Panc1 (cell line): ENCODE data around the gene RCOR2. TPM values are rescaled to one million over a fixed set of nuclear protein-coding genes. Genes with fewer than 3 reads are reported as not detected.
A peak's percentile ranks its signal among the peaks of the same experiment; 100 is the strongest.

Source experiments
- ATAC-seq: fragments of 200-7000 bp; cut with Tn5 transposase; 2 replicates; pipeline ENCODE4 v1.9.1; 2020; ENCODE audit warnings: mild to moderate bottlenecking, moderate library complexity
- BruUV-seq: library from RNA; stranded (reverse); fragments of 400-500 nt; replicated peaks from 2 replicates; lab custom pipeline; 2021; lab: Mats Ljungman, UMichigan
- CTCF ChIA-PET: fragments of 300-600 bp; sonication (Branson Sonifier 250); formaldehyde crosslinking; loops from one replicate; lab custom pipeline; 2022; ENCODE audit warnings: antibody characterized with exemption; lab: Charles Lee
- POLR2A ChIA-PET: fragments of 300-600 bp; sonication (Branson Sonifier 250); formaldehyde crosslinking; loops from one replicate; lab custom pipeline; 2022; ENCODE audit warnings: antibody characterized with exemption; lab: Charles Lee
- DNase-seq: peaks from one replicate; pipeline ENCODE4 v3.0.0-alpha.2; 2010; ENCODE audit warnings: low read depth, low spot score
- H3K27ac ChIP-seq: 2 replicates; pipeline ENCODE4 v1.5.1; 2011; ENCODE audit warnings: mild to moderate bottlenecking, low read length, inconsistent platforms
- H3K27me3 ChIP-seq: fragments of 200-500 bp; sonication (Bioruptor generic); 2 replicates; pipeline ENCODE4 v1.6.0; 2014; ENCODE audit warnings: low read length, inconsistent platforms; ENCODE audit not compliant: control insufficient read depth, insufficient read depth
- H3K36me3 ChIP-seq: fragments of 200-500 bp; sonication (Bioruptor generic); 2 replicates; pipeline ENCODE4 v1.5.1; 2014; ENCODE audit warnings: inconsistent platforms, mild to moderate bottlenecking, low read length, moderate library complexity; ENCODE audit not compliant: control insufficient read depth, insufficient read depth
- H3K4me1 ChIP-seq: 2 replicates; pipeline ENCODE4 v1.5.1; 2011; ENCODE audit warnings: inconsistent platforms, mild to moderate bottlenecking, low read length, moderate library complexity; ENCODE audit not compliant: control insufficient read depth, insufficient read depth
- H3K4me3 ChIP-seq, 2 experiments: 2 replicates each; pipeline ENCODE4 v1.5.1; 2011 to 2012; ENCODE audit warnings: low read depth in 2 of 2, low read length in 2 of 2, mild to moderate bottlenecking in 2 of 2, inconsistent platforms in 1 of 2, moderate library complexity in 1 of 2
- H3K9me3 ChIP-seq: fragments of 200-500 bp; sonication (Bioruptor generic); 2 replicates; pipeline ENCODE4 v1.5.1; 2014; ENCODE audit warnings: low read depth, mild to moderate bottlenecking, inconsistent platforms, low read length, moderate library complexity; ENCODE audit not compliant: control insufficient read depth, insufficient read depth
- CTCF ChIP-seq: fragments of 450-650 bp; IDR thresholded peaks from 2 replicates; pipeline ENCODE4 v1.5.1; 2017; ENCODE audit warnings: mild to moderate bottlenecking
- POLR2AphosphoS5 ChIP-seq: IDR thresholded peaks from 2 replicates; pipeline ENCODE4 v1.6.1; 2012; ENCODE audit warnings: mild to moderate bottlenecking, low read depth, low read length, moderate library complexity
- REST ChIP-seq, 2 experiments: IDR thresholded peaks; 2 replicates each; pipeline ENCODE4 v1.6.1; 2011 to 2012; ENCODE audit warnings: low read depth in 2 of 2, control low read depth in 1 of 2, low read length in 1 of 2, mild to moderate bottlenecking in 1 of 2, moderate library complexity in 1 of 2; ENCODE audit not compliant: insufficient read depth in 1 of 2
- SIN3A ChIP-seq: IDR thresholded peaks from 2 replicates; pipeline ENCODE4 v1.6.1; 2012; ENCODE audit warnings: low read depth, mild to moderate bottlenecking, low read length, moderate library complexity, borderline replicate concordance; ENCODE audit not compliant: insufficient read depth
- TCF7L2 ChIP-seq: IDR thresholded peaks from 2 replicates; pipeline ENCODE4 v1.6.1; 2011; ENCODE audit warnings: mild to moderate bottlenecking, low read depth, low read length, inconsistent platforms
- in situ Hi-C: cut with HindIII; loops from 2 replicates; pipeline ENCODE4 v1.10.0; 2016; ENCODE audit warnings: low sequenced_read_pairs, low pct_unique_long_range_greater_than_20kb
- intact Hi-C: fragments of 100-400 bp; cut with micrococcal nuclease; formaldehyde crosslinking; loops from one replicate; pipeline ENCODE4 v1.10.0; 2022; ENCODE audit not compliant: unreplicated experiment
- total RNA-seq: library from RNA; stranded (reverse); gene quantifications from one replicate; pipeline ENCODE4 v1.2.1, GENCODE V29; 2021; ENCODE audit not compliant: unreplicated experiment

Gene RCOR2
- total RNA-seq, 1 experiment from 2014 or later = 10.2 TPM

- ATAC-seq = peak; percentile 71; the same call in 1 of the 2 replicates
- no peak for TF ChIP-seq POLR2AphosphoS5
- TF ChIP-seq SIN3A = no peak
- TF ChIP-seq REST (IDR thresholded peaks at IDR 0.05; ENCODE audit: insufficient read depth in 1 of 2, low read depth in 2 of 2, low read length in 1 of 2) = no peak
- TF ChIP-seq TCF7L2 = no peak
- no peak; the same call in 1 of the 2 replicates for TF ChIP-seq CTCF
- Histone ChIP-seq H3K9me3 (no peaks in the 10 kb centered on the region), H3K27me3 (no peaks in the 10 kb centered on the region), H3K4me1 (no peaks in the 10 kb centered on the region), H3K27ac (no peak overlapping the region), H3K4me3 (no peak overlapping the region), H3K36me3 (peaks cover 15% of the 10 kb centered on the region)
- CTCF ChIA-PET = interaction anchor here (0.6 to 1.2 kb wide), 3 partner anchors 11 to 399 kb away, joined by 3 to 5 read pairs (median 5); no protein-coding TSS in a partner anchor
- in situ Hi-C loops = no loop called here
- no TSS peak for BruUV-seq
- no peak for DNase-seq
- intact Hi-C loops = no loop called here
- POLR2A ChIA-PET = no interaction called here
These were observed 15.3 kb downstream of the RCOR2 start for GRCh38 chr11:63901660-63902059.

GRCh38 chr11:63897459-63898146, 19.4 kb downstream of the RCOR2 start:
- peaks cover 17% of the 10 kb centered on the region for H3K36me3 ChIP-seq
- BruUV-seq = no TSS peak
- POLR2A ChIA-PET = no interaction called here

More at GRCh38 chr11:63897459-63898146, 19.4 kb downstream of the RCOR2 start:
- in situ Hi-C loops (no loop called here), intact Hi-C loops (no loop called here)
- CTCF ChIA-PET = no interaction called here
- H3K27ac ChIP-seq = no peak overlapping the region
- no peaks in the 10 kb centered on the region for H3K4me1 ChIP-seq
- no peak for TF ChIP-seq SIN3A
- TF ChIP-seq POLR2AphosphoS5 = no peak
- TF ChIP-seq TCF7L2 = no peak
- no peak for TF ChIP-seq CTCF
- no peak for TF ChIP-seq REST (IDR thresholded peaks at IDR 0.05; ENCODE audit: insufficient read depth in 1 of 2, low read depth in 2 of 2, low read length in 1 of 2)
- ATAC-seq (no peak), DNase-seq (no peak)
- no peaks in the 10 kb centered on the region for H3K9me3 ChIP-seq
- no peak overlapping the region for H3K4me3 ChIP-seq
- no peaks in the 10 kb centered on the region for H3K27me3 ChIP-seq
